CD1c-positive myeloid dendritic cell (primary cell): ENCODE data around the gene RHBDL1.

Experiments
- DNase-seq: peaks from one replicate; pipeline ENCODE4 v3.0.0-alpha.2; 2016; ENCODE audit errors: extremely low spot score

The RHBDL1 gene

DNA sequence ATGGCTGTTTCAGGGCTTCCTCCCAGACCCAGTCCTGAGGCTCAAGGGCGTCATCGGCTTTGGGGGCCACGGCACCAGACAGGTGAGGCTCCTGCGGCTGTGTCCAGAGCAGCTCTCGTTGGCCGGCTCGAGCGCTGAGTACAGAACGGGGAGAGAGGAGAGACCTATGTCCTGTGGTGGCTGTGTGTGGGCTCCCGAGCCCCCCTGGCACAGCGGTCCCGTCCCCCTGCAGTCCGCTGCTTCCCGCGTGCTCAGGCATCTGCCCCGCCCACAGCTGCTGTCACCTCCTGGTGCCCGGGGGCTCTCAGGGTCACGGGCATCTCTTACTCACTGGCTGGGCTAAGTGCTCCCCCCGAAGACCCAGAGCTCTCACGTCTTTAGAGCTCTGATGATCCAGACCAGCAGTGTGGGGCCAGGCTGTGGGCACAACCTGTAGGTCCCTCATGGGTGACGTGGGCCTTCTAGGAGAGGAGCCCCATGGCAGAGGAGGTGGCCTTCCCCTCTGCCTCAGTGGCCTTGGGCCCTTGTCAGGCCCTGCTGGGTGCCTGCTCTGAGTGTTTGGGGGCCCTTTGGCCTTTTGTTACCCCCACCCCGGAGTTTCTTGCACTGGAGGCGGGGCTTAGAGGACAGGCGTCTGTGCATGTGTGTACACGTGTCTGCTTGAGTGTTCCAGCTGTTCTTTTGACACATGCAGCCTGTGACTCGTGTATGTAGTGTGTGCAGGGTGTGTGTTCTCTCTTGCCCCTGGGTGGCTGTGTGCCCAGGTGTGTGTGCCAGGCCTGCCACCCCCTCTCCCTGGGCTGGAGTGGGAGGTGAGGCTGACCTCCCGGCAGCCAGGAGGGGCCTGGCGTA lies 22.8 kb upstream of the RHBDL1 start:
- DNase-seq, result no peak

DNA sequence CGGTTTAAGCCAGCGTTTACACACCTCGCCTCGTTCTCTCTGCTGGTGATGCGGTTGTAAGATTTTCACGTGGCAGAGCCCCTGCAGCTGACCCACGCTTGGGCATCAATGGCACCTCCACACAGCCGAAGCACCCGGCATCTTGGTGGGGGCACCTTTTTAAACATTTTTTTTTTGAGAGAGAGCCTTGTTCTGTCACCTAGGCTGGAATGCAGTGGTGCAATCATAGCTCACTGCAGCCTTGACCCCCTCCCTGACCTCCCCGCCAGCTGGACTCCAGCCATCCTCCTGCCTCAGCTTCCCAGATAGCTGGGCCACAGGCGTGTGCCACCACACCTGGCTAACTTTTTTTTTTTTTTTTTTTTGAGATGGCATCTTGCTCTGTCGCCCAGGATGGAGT lies 21.4 kb upstream of the RHBDL1 start:
- no peak for DNase-seq

- DNase-seq, result no peak
These were observed 18.0 kb upstream of the RHBDL1 start for GRCh38 chr16:657487-657886.

DNA sequence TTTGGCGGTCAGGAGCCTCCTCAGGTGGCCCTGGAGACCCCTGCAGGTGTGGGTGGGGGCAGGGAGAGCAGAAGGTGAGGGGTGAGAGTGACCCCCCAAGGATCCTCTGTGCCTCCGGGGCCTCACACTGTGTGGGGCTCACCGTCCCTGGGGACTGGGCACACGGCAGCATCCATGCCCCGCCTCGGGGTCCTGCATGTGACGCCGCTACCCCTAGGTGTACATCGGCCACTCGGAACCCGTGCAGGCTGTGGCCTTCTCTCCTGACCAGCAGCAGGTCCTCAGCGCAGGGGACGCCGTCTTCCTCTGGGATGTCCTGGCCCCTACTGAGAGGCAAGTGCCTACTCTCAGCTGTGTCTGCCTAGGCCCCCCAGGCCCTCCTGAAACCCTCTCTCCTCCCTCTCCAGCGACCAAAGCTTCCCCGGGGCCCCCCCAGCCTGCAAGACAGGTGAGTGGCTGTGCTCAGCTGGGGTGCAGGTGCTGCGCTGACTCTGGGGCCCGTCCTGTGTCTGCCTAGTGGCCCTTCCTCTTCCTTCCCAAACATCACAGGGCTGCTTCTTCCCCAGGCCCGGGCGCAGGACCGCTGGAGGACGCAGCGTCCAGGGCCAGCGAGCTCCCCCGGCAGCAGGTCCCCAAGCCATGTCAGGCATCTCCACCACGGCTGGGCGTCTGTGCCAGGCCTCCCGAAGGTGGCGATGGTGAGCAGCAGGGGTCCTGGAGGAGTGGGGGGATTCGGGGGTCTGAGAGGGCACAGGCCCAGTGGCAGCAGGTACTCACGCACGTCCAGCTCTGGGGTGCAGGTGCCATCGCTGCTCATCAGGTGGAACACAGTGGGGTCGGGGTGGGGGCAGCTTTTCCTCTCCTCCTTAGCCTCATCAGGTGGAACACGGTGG lies 16.5 kb upstream of the RHBDL1 start:
- DNase-seq, result no peak

DNA sequence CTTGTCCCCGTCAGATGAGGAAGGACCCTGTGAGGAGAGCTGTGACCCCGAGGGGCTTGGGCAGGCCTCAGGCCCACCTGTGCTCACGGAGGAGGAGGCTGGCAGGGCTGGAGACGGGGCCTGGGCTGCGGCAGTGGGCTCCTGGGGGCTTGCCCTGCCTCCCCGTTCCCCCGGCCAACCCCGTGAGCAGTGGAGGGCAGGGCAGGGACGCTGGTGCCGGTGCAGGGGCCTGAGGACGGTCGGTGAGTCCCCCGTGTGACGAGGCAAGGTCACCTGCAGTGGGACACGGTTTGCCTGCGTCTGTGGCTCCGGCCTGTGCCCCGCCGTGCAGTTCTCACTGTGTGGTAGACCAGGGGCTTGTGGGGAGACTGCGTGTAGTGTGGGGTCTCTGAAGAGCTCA lies 15.9 kb upstream of the RHBDL1 start:
- no peak for DNase-seq

- DNase-seq, result no peak
These were observed 15.4 kb upstream of the RHBDL1 start for GRCh38 chr16:660132-660458.

DNA sequence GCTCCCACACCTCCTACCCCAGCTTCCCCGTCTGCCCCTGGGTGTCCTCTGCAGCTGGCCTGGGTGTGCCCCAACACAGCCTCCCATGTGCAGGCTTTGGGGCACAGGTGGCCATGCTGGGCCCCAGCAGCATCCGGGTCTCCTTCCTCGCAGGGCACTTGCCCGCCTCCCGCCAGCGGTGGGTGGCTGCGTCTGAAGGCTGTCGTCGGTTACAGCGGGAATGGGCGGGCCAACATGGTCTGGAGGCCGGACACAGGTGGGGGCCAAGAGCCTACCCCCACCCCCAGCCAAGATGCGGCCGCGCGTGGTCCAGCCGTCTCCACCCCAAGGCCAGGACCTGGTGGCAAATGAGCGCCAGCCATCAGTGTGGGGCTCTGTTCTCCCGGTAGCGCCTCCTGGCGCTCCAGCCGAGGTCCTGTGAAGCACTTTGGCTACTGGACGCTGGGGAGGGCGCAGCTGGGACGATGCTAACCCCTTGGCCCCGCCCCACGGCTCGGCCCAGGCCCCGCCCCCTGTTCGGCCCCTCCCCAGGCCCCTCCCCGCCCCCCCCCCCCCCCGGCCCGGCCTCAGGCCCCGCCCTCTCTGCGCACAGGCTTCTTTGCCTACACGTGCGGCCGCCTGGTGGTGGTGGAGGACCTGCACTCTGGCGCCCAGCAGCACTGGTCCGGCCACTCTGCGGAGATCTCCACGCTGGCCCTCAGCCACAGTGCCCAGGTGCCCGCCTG lies 14.8 kb upstream of the RHBDL1 start:
- DNase-seq, result peak; percentile 92

DNA sequence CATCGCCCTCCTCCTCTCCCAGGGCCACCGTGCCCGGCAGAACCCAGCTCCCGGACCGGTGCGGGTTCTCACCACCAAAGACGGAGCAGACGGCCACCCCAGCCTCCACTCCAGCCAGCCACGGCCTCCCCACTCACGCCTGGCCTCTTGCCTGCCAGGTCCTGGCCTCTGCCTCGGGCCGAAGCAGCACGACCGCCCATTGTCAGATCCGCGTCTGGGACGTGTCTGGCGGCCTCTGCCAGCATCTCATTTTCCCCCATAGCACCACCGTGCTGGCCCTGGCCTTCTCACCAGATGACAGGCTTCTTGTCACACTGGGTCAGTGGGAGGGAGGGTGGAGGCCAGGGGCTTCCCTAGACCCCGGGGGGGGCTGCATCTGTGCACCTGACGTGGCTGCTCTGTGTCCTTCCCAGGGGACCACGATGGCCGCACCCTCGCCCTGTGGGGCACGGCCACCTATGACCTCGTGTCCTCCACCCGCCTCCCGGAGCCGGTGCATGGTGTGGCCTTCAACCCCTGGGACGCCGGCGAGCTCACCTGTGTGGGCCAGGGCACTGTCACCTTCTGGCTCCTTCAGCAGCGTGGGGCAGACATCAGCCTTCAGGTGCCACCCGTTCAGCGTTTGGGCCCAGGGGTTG lies 14.2 kb upstream of the RHBDL1 start:
- DNase-seq, result no peak

GRCh38 chr16:662095-662494 lies 13.4 kb upstream of the RHBDL1 start:
- DNase-seq, result no peak

DNA sequence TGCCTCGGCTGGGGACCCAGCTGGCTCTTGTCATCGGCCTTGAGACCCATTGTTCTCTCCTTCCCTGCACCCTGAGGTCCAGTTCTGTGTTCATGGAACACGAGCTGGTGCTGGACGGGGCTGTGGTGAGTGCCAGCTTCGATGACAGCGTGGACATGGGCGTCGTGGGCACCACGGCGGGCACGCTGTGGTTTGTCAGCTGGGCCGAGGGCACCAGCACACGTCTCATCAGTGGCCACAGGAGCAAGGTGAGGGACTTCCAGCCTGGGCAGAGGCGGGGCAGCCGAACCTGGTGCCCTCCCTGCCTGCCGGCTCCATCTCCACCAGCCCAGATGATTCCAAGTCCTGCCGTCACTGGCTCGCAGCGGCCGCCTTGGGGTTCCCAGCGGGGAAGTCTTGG lies 12.9 kb upstream of the RHBDL1 start:
- DNase-seq, result no peak

DNA sequence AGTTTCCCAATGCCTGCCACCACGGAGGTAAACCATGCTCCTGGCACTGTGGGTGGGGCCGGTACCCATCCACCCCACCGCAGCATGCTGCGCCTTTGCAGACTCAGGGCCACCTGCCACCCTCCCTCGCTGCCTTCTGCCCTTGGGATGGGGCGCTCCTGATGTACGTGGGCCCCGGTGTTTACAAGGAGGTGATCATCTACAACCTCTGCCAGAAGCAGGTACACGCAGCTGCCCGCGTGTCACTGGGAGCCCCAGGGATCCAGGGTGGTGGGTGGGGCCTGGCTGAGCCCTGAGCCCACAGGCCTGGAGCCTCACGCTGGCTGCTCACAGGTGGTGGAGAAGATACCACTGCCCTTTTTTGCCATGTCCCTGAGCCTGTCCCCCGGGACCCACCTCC lies 8.9 kb upstream of the RHBDL1 start:
- no peak for DNase-seq

- DNase-seq, result no peak
These were observed 8.2 kb upstream of the RHBDL1 start for GRCh38 chr16:667113-667779.

DNA sequence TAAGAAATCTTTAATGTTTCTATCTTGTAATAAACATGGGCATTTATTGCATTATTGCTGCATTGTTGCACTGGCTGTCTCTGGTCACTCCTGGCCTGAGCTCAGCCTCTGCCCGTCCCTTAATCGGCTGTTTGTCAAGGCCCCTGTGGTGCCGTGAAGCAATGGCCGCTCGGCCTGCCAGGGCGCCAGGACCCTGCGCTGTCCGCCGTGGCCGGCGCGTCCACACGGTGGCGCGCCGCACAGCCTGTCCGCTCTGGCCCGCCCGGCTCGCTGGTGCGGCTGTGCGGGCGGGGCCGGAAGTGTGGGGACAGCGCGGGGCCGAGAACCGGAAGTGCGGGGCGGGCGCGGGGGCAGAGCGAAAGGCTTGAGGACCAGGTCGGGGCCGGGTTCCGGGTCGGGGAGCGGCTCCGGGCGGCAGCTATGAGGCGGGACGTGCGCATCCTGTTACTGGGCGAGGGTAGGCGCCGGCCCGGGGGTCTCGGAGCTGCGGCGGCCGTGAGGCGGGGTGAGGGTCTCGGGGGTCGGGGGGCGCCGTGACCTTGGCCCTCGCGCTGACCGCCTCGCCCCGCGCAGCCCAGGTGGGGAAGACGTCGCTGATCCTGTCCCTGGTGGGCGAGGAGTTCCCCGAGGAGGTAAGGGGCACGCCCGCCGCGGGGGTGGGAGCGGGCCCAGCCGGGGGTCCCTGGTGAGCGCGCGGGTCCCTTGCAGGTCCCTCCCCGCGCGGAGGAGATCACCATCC lies 7.5 kb upstream of the RHBDL1 start, which contains the start of gene RHOT2:
Gene RHOT2, plus strand, starts transcription at position 353 of the 739 bp plus-strand sequence. Its CDS starts 68 bp downstream, at position 421.
- DNase-seq, result peak; percentile 97

DNA sequence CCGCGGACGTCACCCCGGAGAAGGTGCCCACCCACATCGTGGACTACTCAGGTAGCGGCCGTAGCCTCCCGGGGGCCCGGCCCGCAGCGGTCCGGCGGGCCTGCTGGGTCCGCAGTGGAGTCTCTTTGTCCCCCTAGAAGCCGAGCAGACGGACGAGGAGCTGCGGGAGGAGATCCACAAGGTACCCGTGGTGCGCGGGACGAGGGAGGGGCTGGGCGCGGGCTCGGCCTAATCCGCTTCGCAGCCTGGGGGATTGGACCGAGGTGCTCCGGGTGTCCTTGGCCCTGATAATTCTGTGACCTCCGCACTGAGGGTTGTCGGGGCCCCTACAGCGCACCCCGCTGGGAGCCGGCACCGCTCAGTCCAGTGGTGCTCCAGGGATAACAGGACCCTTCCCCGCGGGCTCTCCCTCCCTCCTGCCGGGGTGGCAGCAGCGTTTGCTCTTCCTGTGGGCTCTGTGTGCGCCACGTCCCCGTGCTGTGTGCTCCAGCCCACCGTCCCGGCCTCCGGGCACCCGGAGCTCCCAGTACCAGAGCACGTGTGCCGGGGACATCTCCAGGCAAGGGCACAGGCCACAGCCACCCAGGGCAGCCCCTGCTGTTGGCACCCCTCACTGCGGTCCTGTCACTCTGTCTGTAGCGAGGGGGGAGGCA lies 6.8 kb upstream of the RHBDL1 start:
- DNase-seq, result no peak

- no peak for DNase-seq
These were observed 5.8 kb upstream of the RHBDL1 start for GRCh38 chr16:669666-670065.

- no peak for DNase-seq
These were observed 4.8 kb upstream of the RHBDL1 start for GRCh38 chr16:670485-671352.

GRCh38 chr16:671353-672131 lies 3.9 kb upstream of the RHBDL1 start:
- DNase-seq, result no peak

DNA sequence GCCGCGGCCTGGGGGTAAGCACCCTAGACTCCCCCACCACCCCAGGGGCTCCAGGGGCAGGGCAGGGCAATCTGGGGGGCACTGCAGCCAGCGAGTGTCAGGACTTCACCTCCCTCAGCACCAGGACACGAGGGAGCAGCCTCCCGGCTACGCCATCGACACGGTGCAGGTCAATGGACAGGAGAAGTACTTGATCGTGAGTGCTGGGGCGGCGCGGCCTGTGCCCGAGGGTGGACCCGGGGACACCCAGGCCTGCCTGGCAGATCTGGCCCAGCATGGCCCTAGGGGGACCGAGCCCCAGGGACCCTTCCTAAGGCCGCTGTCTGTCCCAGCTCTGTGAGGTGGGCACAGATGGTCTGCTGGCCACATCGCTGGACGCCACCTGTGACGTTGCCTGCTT lies 3.1 kb upstream of the RHBDL1 start:
- no peak for DNase-seq
